Cardiac muscle cell (in vitro differentiated cells and primary cell): ENCODE data around the gene NCAPD3. TPM values are rescaled to one million over a fixed set of nuclear protein-coding genes. Genes with fewer than 3 reads are reported as not detected.

Source experiments
- DNase-seq, 2 donors: peaks; one replicate each; pipeline versions ENCODE4 v3.0.0 to v3.0.0-alpha.2; 2010 to 2017; ENCODE audit warnings: low read depth in 1 of 2, low spot score in 1 of 2
- H3K27ac ChIP-seq: fragments of 200-600 bp; sonication (generic); 2 replicates; pipeline ENCODE4 v1.5.1; 2016
- H3K27me3 ChIP-seq: fragments of 200-600 bp; sonication (generic); 2 replicates; pipeline ENCODE4 v1.6.0; 2016; ENCODE audit warnings: control low read depth
- H3K36me3 ChIP-seq: fragments of 200-600 bp; sonication (generic); 2 replicates; pipeline ENCODE4 v1.5.1; 2016; ENCODE audit warnings: control low read depth
- H3K4me1 ChIP-seq: fragments of 200-600 bp; sonication (generic); 2 replicates; pipeline ENCODE4 v1.8.1; 2017; ENCODE audit warnings: low read depth, mild to moderate bottlenecking, mixed run types
- H3K4me3 ChIP-seq: fragments of 200-600 bp; sonication (generic); 2 replicates; pipeline ENCODE4 v1.5.1; 2016; ENCODE audit warnings: mild to moderate bottlenecking
- H3K9me3 ChIP-seq: fragments of 200-600 bp; sonication (generic); 2 replicates; pipeline ENCODE4 v1.5.1; 2017; ENCODE audit warnings: low read depth, mild to moderate bottlenecking, control low read depth
- polyA plus RNA-seq: library from polyadenylated mRNA; unstranded; fragments of >200 nt; fragmentation: Nextera tagmentation; extraction: Ambion mirVana; gene quantifications from 2 replicates; pipeline ENCODE4 v1.2.1, GENCODE V29; 2016
- total RNA-seq: library from RNA; depleted of rRNA; stranded (reverse); fragments of >200 nt; gene quantifications from 2 replicates; pipeline ENCODE4 v1.2.3, GENCODE V29; 2016
- TF ChIP-seq, protein P1 (sequence below): IDR thresholded peaks from 2 replicates; pipeline ENCODE4 v1.5.1; 2012; ENCODE audit warnings: low read depth, mild to moderate bottlenecking, low read length

NCAPD3 gene
- total and polyA plus RNA-seq, 2 experiments from 2014 or later: 17.1 to 20.8 TPM

DNA sequence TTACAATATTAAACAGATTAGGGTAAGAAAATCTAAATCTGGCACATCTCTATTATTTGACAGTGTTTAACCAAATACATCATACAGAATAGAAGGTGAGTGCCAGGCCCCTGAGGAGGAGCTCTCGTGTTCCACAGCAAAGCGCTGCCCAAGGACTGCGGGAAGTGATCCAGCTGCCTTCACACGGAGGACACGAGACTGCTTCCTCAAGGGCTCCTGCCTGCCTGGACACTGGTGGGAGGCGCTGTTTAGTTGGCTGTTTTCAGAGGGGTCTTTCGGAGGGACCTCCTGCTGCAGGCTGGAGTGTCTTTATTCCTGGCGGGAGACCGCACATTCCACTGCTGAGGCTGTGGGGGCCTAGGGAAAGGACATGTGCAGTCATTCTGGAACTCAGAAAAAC, 71.1 kb downstream of the NCAPD3 start:
- Histone ChIP-seq H3K4me1 (no peaks in the 10 kb centered on the region), H3K36me3 (peaks cover 49% of the 10 kb centered on the region), H3K9me3 (no peaks in the 10 kb centered on the region), H3K4me3 (no peak overlapping the region), H3K27ac (peak overlapping the region; percentile 40), H3K27me3 (no peaks in the 10 kb centered on the region)
- no peak for DNase-seq
- TF ChIP-seq, protein P1, sequence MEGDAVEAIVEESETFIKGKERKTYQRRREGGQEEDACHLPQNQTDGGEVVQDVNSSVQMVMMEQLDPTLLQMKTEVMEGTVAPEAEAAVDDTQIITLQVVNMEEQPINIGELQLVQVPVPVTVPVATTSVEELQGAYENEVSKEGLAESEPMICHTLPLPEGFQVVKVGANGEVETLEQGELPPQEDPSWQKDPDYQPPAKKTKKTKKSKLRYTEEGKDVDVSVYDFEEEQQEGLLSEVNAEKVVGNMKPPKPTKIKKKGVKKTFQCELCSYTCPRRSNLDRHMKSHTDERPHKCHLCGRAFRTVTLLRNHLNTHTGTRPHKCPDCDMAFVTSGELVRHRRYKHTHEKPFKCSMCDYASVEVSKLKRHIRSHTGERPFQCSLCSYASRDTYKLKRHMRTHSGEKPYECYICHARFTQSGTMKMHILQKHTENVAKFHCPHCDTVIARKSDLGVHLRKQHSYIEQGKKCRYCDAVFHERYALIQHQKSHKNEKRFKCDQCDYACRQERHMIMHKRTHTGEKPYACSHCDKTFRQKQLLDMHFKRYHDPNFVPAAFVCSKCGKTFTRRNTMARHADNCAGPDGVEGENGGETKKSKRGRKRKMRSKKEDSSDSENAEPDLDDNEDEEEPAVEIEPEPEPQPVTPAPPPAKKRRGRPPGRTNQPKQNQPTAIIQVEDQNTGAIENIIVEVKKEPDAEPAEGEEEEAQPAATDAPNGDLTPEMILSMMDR: no peak

DNA sequence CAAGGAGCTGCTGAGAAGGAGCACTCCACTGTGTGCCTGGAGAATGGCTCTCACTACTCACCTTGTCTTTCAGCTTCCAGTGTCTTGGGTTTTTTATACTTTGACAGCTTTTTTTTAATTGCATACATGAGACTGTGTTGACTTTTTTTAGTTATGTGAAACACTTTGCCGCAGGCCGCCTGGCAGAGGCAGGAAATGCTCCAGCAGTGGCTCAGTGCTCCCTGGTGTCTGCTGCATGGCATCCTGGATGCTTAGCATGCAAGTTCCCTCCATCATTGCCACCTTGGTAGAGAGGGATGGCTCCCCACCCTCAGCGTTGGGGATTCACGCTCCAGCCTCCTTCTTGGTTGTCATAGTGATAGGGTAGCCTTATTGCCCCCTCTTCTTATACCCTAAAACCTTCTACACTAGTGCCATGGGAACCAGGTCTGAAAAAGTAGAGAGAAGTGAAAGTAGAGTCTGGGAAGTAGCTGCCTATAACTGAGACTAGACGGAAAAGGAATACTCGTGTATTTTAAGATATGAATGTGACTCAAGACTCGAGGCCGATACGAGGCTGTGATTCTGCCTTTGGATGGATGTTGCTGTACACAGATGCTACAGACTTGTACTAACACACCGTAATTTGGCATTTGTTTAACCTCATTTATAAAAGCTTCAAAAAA, 72.6 kb downstream of the NCAPD3 start:
- H3K4me1 ChIP-seq: no peaks in the 10 kb centered on the region
- H3K36me3 ChIP-seq: peaks cover 44% of the 10 kb centered on the region
- H3K4me3 ChIP-seq: no peak overlapping the region
- no peak overlapping the region for H3K27ac ChIP-seq
- no peak for DNase-seq
- TF ChIP-seq, protein P1: no peak
- H3K27me3 ChIP-seq: no peaks in the 10 kb centered on the region
- H3K9me3 ChIP-seq: no peaks in the 10 kb centered on the region

DNA sequence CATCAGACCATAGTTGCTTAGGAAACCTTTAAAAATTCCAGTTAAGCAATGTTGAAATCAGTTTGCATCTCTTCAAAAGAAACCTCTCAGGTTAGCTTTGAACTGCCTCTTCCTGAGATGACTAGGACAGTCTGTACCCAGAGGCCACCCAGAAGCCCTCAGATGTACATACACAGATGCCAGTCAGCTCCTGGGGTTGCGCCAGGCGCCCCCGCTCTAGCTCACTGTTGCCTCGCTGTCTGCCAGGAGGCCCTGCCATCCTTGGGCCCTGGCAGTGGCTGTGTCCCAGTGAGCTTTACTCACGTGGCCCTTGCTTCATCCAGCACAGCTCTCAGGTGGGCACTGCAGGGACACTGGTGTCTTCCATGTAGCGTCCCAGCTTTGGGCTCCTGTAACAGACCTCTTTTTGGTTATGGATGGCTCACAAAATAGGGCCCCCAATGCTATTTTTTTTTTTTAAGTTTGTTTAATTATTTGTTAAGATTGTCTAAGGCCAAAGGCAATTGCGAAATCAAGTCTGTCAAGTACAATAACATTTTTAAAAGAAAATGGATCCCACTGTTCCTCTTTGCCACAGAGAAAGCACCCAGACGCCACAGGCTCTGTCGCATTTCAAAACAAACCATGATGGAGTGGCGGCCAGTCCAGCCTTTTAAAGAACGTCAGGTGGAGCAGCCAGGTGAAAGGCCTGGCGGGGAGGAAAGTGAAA, 73.4 kb downstream of the NCAPD3 start:
- H3K27ac ChIP-seq: no peak overlapping the region
- H3K36me3 ChIP-seq: peaks cover 48% of the 10 kb centered on the region
- no peaks in the 10 kb centered on the region for H3K27me3 ChIP-seq
- H3K9me3 ChIP-seq: no peaks in the 10 kb centered on the region
- H3K4me3 ChIP-seq: no peak overlapping the region
- TF ChIP-seq, protein P1: no peak
- DNase-seq: no peak
- H3K4me1 ChIP-seq: no peaks in the 10 kb centered on the region

GRCh38 chr11:134149371-134149770, 74.4 kb downstream of the NCAPD3 start:
- peaks cover 48% of the 10 kb centered on the region for H3K36me3 ChIP-seq
- no peak overlapping the region for H3K4me3 ChIP-seq

DNA sequence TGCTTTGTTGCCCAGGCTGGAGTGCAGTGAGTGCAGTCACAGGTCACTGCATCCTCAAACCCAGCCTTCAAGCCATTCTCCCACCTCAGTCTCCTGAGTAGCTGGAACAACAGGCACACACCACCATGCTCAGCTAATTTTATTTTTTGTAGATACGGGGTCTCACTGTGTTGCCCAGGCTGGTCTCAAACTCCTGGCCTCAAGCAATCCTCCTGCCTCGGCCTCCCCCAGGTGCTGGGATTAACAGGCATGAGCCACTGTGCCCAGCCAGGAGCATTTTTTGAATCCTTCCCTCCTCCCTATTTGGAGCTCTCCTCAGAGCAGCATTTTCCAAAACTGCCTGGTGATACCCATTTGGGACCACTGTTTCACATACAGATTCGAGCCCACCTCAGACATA, 77.2 kb downstream of the NCAPD3 start:
- no peak for DNase-seq
- TF ChIP-seq, protein P1: no peak
- peaks cover 39% of the 10 kb centered on the region for H3K36me3 ChIP-seq

More at GRCh38 chr11:134149371-134149770, 74.4 kb downstream of the NCAPD3 start:
- Histone ChIP-seq H3K4me1 (no peaks in the 10 kb centered on the region), H3K9me3 (no peaks in the 10 kb centered on the region), H3K27ac (no peak overlapping the region), H3K27me3 (no peaks in the 10 kb centered on the region)
- DNase-seq: no peak
- TF ChIP-seq, protein P1: no peak

More for the DNA sequence above, 77.2 kb downstream of the NCAPD3 start:
- Histone ChIP-seq H3K4me1 (no peaks in the 10 kb centered on the region), H3K4me3 (no peak overlapping the region), H3K9me3 (no peaks in the 10 kb centered on the region), H3K27me3 (no peaks in the 10 kb centered on the region), H3K27ac (no peak overlapping the region)
